Measurements from ENCODE around the gene BHLHA15.

GRCh38 chr7:98200364-98200763 is 10.9 kb upstream of the BHLHA15 start:
- TF ChIP-seq GATA2 (IDR thresholded peaks at IDR 0.05; ENCODE audit: low read depth, low read length) (no peak), GATA3 (IDR thresholded peaks at IDR 0.05; ENCODE audit: low read depth, low read length) (no peak)
